ENCODE results near the gene FBXO45. TPM values are rescaled to one million over a fixed set of nuclear protein-coding genes. Genes with fewer than 3 reads are reported as not detected.

Gene FBXO45
- total and polyA plus RNA-seq, 3 donors from 2014 or later = 11.0 to 20.4 (median 16.4) TPM

GRCh38 chr3:196537319-196537984, 31.0 kb upstream of the FBXO45 start:
- TF ChIP-seq CTCF (IDR thresholded peaks at IDR 0.05) = peak in 2 of 3 experiments; percentile 48 to 73
- no peak for TF ChIP-seq POLR2A (IDR thresholded peaks at IDR 0.05)
- Histone ChIP-seq H3K27me3 (no peaks in the 10 kb centered on the region), H3K9me3 (no peaks in the 10 kb centered on the region), H3K4me1 (no peaks in the 10 kb centered on the region), H3K36me3 (ENCODE audit: low read depth, missing control alignments) (no peaks in the 10 kb centered on the region), H3K4me3 (no peak overlapping the region), H3K27ac (no peak overlapping the region)
- peak; percentile 37 for DNase-seq
- WGBS, 2 donors = 58 to 61% methylated on average over 18 of the region's 18 CpGs
- intact Hi-C loops (cut with DNase I; ENCODE audit: low total_unique reads) = no loop called here

- TF ChIP-seq CTCF (IDR thresholded peaks at IDR 0.05) (no peak), POLR2A (IDR thresholded peaks at IDR 0.05) (no peak)
- 83 to 88% methylated on average over 6 of the region's 6 CpGs for WGBS, 2 donors
- Histone ChIP-seq H3K4me3 (no peak overlapping the region), H3K36me3 (ENCODE audit: low read depth, missing control alignments) (no peaks in the 10 kb centered on the region), H3K27ac (no peak overlapping the region), H3K27me3 (no peaks in the 10 kb centered on the region), H3K4me1 (no peaks in the 10 kb centered on the region), H3K9me3 (no peaks in the 10 kb centered on the region)
- intact Hi-C loops (cut with DNase I; ENCODE audit: low total_unique reads) = no loop called here
- DNase-seq = no peak
Measured at GRCh38 chr3:196541684-196542445, 26.6 kb upstream of the FBXO45 start.

GRCh38 chr3:196544491-196544992, 23.9 kb upstream of the FBXO45 start:
- H3K36me3 ChIP-seq (ENCODE audit: low read depth, missing control alignments) = no peaks in the 10 kb centered on the region
- intact Hi-C loops (cut with DNase I; ENCODE audit: low total_unique reads) = no loop called here
- no peak for DNase-seq
- WGBS, 2 donors = 91 to 98% methylated on average over 2 of the region's 2 CpGs
- H3K27me3 ChIP-seq = no peaks in the 10 kb centered on the region
- H3K9me3 ChIP-seq = no peaks in the 10 kb centered on the region
- no peak overlapping the region for H3K27ac ChIP-seq
- H3K4me1 ChIP-seq = no peaks in the 10 kb centered on the region
- H3K4me3 ChIP-seq = no peak overlapping the region
- TF ChIP-seq CTCF (IDR thresholded peaks at IDR 0.05) = no peak
- TF ChIP-seq POLR2A (IDR thresholded peaks at IDR 0.05) = no peak

GRCh38 chr3:196546537-196546936, 21.9 kb upstream of the FBXO45 start:
- Histone ChIP-seq H3K9me3 (no peaks in the 10 kb centered on the region), H3K4me3 (no peak overlapping the region), H3K27ac (no peak overlapping the region), H3K27me3 (no peaks in the 10 kb centered on the region), H3K4me1 (no peaks in the 10 kb centered on the region), H3K36me3 (ENCODE audit: low read depth, missing control alignments) (no peaks in the 10 kb centered on the region)
- WGBS, 2 donors = 83 to 86% methylated on average over 5 of the region's 5 CpGs
- no peak for TF ChIP-seq CTCF (IDR thresholded peaks at IDR 0.05)
- no peak for TF ChIP-seq POLR2A (IDR thresholded peaks at IDR 0.05)
- no peak for DNase-seq
- intact Hi-C loops (cut with DNase I; ENCODE audit: low total_unique reads) = no loop called here

Data from testis (tissue), 3 donors.